Measurements from ENCODE around the gene CCDC9.
"Not testable (repeated sequence)": the region's sequence is repeated elsewhere in the genome, so short reads cannot be mapped to it uniquely, and the experiment has no call there.

CCDC9 gene

DNA sequence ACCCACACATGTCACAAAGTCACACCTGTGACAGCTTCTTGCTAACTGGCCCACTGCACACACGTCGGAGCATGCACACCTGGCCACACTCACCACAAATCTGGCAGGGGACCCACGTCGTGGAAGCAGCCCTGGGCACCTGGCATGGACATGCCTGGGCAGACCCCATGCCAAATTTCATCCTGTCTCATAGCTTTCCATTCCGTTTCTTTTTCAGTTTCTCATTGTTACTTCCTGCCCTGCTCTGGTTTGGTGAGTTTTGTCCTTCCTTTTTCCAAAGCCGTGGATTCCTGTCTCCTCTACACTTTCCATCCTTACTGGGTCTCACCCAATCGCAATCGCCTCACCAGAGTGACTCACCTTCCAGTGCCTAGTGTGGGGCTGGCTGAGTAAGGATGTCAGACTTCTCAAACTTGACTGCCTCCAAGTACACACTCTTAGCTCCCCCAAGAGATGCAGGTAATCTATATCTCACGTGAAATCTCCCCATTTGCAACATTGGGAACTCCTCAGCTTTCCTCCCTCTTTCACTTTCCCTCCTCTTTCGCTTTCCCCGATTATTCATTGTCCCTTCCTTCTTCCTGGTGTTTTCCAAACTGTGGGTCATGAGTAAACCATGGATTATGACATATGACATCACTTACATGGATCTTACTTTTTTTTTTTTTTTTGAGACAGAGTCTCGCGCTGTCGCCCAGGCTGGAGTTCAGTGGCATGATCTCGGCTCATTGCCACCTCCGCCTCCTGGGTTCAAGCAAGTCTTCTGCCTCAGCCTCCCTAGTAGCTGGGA, 23.7 kb upstream of the CCDC9 start:
- DNase-seq: peak; percentile 32

DNA sequence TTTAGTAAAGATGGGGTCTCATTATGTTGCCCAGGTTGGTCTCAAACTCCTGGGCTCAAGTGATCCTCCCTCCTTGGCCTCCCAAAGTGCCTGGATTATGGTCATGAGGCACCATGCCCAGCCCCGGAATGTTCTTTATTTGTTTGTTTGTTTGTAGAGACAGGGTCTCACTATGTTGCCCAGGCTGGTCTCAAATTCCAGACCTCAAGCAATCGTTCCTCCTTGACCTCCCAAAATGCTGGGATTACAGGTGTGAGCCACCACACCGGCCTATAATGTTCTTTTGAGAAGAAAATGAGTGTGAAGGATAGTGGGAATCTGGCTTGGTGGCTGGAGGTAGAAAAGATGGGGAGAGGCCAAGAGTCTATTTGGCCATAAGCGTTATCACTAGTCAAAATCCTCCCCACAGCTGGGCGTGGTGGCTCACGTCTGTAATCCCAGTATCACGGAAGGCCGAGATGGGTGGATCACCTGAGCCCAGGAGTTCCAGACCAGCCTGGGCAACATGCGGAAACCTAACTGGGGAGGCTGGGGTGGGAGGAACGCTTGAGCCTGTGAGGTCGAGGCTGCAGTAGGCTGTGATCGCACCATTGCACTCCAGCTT, 20.2 kb upstream of the CCDC9 start:
- no peak for DNase-seq

DNA sequence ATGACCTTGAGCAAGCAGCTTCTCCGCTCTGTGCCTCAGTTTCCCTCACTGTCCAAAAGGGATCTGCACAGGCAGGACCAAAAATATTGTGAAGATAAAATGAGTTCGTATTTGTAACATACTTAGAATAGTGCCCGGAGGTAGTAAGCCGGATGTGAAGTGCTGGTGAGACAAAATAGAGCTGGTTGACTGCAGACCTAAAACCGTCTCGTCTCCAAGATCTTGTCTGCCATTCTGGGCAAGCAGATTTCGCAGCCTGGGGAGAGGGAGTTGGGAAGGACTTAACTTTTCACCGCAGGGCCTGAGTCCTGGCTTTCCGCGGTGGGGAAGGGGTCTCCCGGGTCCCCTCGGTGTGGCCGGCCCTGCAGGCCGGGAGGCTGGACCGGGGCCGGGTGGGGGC, 17.2 kb upstream of the CCDC9 start:
- DNase-seq: no peak

DNA sequence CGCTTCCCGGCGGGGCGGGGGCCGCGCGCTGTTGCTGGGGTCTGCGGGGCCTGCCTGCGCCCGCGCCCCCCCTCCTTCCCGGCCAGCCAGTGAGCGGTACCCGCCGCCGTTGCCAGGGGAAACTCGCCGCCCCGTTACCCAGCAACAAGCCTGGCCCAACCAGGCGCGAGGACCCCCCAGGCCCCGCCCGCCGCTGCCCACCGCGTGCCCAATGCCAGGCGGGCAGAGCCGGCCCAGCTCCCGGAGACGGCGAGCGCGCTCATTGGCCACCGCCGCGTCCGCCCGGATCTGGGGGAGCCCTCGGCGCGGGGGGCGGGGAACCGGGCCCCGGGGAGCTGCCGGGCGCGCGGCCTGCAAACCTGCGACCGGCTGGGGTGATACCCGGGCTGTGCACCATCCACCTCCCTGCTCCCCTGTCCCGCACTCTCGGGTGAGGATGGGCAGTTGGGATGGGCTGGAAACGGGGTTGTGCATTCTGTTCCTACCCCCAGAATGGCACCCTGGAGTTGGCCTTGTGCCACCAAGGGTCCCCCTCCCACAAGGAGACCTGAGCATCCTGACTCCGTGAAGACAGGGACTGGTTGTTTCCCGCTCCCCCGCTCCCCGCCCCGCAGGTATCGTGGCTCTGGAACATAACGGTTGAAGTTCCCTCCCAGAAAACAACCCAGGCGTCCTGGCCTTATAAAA, 16.6 kb upstream of the CCDC9 start:
- no peak for DNase-seq

DNA sequence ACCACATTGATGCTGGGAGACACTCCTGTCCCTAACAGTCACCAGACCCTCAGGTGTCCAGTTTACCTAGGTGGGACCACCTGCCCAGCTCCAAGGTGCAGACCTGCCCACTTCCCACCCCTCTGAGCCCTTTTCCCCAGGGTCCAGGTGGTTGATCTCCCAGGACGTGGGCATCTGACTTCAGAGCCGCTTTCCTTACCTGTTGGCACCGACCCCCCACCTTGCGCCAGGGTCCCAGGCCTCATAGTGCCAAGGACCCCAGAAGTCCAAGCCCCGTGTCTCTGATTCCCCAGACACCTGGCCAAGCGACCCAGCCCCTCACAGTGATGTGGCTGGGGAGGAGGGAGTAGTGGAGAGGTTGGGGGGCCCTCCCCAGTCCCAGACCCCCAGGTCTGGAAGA, 15.8 kb upstream of the CCDC9 start:
- no peak for DNase-seq

DNA sequence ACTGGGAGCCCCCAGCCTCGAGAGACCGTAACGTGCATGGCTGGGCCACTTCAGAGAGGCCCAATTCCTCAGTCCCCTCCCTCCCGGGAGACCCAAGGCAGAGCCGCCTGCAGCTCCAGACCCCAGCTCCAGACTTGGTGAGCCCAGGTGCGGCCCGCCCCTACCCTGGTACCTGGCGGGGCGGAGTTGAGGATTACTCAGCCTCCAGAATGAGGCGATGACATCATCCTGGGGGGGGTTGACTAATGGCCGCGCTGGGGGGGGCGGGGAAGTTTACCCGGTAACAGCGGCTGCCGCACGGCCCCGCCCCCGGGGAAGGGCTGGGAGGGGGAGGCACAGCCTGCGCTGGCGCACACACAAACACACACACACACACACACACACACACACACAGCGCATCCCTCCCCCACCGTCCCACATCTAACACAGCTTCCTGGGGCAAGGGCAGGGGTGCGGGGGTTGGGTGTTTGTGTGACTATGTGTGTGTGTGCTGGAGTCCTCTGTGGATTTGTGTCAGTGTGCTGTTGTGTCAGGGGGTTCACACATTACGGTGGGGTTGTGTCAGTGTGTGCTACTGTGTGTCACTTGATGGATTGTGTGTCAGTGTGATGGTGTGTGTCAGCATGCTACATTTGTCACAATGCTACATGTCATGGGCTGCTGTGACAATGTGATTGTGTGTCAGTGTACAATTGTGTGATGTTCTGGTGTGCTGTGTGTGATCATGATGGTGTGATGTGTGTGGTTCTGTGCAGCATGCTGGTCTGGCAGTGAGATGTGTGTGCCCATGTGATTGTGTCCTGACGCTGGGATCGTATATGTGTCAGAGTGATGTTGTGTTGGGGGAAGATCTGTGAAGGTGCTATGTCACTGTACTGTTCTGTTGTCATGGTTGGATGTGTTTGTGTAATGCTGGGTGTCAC, 15.1 kb upstream of the CCDC9 start:
- no peak for DNase-seq

DNA sequence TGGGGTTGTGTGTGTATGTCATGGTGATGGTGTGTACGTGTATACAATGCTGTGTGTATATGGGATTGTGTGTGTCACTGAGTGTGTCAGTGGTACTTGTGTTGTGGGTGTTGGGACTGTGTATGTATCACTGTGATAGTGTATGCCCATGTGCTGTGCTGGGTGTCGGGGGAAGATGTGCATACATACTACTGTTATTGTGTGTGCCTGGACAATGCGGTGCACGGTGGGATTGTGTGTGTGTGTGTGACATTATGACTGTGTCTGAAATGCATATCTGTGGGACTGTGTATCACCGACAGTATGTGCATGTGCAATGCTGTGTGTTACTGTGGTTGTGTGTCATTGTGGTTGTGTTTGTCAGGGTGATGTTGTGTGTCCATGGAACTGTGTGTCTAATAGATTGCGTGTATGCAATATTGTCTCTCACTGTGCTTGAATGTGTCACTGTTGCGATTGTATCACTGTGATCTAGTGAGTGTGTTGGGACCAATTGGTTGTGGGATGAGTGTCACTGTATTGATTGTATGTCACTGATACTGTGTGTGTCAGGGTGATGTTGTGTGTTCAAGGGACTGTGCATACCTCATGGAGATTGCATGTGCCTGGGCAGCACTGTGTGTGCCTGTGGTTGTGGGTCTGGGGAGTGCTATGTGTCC, 14.3 kb upstream of the CCDC9 start:
- DNase-seq: no peak

DNA sequence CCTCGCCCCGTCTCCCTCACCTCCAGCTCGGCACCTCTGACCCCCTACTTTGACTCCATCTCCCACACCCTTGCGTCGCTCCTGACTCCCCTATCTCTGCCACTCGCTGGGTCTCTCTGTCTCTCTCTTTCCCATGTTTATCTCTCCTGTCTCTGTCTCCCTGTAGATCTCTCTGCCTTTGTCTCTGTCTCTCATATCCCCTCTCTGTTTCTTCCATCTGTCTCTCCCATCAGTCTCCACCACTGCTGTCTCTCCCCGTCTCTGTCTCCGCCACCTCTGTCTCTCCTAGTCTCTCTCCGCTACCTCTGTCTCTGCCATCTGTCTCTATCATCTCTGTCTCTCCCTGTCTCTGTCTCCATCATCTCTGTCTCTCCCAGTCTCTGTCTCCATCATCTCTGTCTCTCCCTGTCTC, 13.0 kb upstream of the CCDC9 start:
- no peak for DNase-seq

DNA sequence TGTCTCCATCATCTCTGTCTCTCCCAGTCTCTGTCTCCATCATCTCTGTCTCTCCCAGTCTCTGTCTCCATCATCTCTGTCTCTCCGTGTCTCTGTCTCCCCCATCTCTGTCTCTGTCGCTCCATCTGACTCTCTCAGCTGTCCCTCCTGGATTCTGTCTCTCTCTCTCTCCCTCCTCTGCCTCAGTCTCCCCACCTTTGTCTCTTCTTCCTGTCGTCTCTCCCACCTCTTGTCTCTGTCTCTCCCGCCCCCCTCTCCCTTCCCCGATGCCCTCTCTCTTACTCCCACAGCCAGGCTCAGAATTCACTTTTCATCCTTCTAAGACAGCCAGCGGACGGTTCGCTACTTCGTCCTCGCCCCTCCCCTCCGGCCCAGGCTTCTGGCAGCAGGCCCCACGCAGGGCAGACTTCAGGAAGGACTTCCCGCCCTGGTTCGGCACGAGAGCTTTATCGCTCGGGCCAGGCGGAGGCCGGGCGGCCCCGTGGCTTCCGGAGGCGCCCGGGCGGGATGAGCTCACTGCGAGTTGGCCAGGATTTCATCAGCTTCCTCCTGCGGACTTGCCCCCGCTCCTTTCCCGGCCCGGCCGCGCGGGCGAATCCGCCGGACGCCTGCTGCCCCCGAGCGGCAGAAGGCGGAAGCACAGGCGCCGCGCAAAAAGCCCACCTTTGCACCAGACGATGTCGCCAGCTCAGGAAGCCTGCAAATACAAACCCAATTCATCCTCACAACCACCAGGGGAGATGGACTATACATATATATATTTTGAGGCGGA, 12.4 kb upstream of the CCDC9 start:
- DNase-seq: peak; percentile 96

DNA sequence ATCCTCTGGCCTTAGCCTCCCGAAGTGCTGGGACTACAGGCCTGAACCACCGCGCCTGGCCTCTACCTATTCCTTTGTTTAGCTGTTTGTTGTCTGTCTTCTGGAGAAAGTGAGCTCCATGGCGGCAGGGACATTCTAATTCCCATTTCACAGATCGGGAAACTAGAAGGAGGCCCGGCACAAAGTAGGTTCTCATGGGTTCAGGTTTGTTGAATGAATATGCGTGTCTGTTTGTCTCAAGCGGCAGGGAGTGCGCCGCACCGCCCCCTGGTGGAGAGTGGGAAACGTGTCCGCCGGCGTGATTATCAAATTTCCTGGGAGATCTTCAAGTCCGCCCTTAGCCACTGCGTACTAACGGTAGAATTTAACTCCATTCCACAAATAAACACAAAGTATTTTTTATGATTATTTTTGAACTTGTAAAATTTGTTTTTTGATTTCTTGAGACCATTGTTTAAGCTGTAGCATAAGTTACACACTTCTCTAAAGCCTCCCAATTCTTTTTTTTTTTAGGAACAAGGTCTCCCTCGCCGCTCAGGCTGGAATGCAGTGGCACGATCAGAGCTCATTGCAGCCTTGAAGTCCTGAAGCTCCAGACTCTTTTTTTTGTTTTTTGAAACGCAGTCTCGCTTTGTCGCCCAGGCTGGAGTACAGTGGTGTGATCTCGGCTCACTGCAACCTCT, 8.9 kb upstream of the CCDC9 start:
- DNase-seq: peak; percentile 46

DNA sequence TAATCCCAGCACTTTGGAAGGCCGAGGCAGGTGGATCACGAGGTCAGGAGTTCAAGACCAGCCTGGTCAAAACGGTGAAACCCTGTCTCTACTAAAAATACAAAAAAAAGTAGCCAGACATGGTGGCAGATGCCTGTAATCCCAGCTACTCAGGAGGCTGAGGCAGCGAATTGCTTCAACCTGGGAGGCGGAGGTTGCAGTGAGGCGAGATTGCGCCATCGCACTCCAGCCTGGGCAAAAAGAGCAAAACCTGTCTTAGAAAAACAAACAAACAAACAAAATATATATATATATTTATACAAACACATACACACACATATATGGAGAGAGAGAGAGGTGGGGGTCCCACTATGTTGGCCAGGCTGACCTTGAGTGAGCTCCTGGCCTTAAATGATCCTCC, 3.3 kb upstream of the CCDC9 start:
- not testable (repeated sequence) for DNase-seq

DNA sequence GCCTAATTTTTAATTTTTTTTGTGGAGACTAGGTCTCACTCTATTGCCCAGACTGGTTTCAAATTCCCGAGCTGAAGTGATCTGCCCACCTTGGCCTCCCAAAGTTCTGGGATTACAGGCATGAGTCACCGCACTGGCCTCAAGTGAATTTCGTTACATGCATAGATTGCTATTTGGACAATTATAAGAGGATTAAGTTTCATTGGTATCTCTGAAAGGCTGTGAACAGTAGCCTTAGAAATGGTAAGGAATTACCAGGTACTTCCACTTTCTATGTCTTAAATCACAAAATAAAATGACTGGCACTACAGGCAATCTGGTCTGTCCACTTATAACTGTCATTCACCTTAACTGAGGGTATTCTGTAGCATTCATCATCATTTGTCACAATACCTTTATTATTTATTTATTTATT, 2.9 kb upstream of the CCDC9 start:
- no peak for DNase-seq

DNA sequence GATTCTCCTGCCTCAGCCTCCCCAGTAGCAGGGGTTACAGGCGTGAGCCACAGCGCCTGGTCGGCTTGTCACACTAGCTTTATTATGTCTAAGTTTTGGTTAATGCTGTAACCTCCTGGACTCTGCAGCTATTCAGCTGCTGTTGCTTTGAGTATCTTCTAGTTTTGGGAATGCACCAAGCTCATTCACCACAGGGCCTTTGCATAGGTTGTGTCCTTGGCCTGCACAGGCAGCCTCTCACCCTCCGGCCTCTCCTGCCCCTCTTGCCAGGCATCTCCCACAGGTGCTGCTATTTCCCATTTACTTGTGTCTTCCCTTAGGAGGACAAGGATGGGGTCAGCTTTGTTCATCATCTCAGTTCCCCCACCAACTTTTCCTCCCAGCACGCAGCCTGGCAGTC, 2.4 kb upstream of the CCDC9 start:
- no peak for DNase-seq

DNA sequence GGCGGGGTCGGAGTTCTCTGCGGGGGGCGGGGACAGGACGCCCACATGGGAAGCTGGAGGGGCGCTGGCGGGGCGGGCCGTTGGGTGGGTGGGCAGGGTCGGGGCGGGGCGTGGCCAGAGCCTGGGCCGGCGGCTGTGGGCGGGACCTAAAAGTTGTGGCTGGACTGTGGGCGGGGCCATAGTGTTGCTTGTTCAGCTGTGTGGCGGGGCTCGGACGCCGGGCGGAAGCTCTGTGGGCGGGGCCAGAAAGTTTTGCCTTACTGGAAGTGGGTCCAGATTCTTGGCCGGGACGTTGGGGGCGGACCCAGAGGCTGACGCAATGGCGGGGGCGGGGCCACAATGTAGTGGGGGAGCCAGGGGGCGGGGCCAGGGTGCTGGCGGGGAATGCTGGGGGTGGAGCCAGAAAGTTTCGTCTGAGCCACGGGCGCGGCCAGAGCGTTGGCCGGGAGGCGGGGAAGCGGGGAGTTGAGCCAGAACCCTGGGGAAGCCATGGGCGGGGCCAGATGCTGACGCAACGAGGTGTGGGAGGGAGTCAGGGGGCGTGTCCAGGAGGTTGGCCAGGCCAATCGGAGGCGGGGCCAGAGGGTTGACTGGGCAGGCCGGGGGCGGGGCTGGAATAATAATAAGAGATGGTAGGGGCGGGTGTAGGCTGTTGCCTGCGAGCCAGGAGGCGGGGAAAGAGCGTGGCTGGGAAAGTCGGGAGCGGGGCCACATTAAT, 527 bp downstream of the CCDC9 start:
- peak; percentile 100 for DNase-seq

DNA sequence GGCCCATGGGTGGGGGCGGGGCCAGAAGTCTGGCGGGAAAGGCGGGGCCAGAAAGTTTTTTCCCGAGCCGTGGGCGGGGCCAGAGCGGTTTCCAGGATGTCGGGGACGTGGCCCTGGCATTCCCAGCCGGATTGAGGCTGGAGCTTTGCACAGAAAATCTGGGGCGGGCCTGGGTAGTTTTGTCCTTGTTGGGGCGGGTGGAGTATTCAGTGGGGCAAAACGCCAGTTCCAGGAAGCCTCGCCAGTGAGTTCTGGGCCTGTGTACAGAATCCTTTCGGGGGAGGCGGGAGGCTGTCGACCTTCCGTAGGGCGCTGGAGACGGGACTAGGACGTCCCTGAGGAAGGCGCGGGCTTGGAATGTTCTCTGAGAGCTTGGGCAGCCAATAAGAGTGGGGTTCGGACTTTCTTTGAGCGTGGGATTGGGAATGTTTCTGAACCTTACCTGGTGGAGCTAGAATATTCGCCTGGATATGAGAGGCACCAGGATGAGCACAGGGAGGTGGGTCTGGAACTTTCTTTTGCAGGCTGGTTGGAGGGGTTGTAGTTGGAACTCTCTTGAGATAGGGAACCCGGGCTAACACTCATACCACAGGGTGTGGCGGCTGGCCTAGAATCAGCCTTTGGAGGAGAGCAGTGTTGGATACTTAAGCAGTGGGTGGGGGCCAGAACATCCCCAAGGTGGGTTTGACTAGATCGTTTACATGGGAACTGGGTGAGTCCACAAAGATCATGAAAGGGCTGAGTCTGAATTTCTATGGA, 1.3 kb downstream of the CCDC9 start:
- no peak for DNase-seq

DNA sequence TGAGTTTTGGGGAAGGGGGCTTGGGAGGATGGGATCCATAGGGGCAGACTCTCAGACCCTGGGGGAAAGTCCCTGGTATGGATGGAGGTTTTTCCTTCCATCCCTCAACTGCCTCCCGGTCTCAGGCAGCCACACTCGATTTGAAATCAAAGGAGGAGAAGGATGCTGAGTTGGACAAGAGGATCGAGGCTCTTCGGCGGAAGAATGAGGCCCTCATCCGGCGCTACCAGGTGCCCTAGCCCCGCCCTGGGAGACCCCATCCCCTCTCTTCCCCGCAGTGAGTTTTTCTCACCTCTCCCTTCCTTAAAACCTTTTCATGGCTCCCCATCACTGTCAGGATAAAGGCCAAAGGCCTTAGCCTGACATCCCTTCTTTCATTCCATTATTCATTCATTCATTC, 2.1 kb downstream of the CCDC9 start:
- DNase-seq: no peak

DNA sequence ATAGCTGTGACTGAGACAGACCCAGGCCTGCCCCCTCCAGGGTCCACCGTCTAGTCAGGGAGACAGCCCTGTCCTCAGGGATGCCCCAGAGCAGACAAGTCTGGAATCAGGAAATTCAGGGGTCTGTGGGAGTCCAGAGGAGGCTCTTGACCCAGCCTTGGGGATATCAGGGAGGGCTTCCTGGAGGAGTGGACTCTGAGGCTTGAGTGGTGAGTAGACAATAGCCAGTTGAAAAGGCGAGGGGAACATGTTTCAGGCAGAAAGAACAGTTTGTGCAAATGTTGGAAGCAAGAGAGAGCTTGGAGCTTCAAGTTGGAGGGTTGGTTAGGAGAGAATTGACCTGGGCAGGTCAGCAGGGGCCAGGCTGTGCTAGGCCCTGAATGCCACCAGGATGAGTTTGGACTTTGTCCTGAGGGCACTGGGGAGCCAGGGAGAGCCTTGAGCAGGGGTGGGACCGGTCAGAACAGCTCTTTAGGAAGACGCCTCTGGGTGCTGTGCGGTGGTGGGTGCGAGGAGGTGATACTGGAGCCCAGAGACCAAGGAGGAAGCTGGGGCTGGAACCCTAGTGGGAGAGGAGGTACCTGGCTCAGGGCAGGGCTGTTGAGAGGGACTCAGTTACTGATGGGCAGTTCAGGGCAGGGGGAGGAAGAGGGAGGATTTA, 2.7 kb downstream of the CCDC9 start:
- DNase-seq: no peak

DNA sequence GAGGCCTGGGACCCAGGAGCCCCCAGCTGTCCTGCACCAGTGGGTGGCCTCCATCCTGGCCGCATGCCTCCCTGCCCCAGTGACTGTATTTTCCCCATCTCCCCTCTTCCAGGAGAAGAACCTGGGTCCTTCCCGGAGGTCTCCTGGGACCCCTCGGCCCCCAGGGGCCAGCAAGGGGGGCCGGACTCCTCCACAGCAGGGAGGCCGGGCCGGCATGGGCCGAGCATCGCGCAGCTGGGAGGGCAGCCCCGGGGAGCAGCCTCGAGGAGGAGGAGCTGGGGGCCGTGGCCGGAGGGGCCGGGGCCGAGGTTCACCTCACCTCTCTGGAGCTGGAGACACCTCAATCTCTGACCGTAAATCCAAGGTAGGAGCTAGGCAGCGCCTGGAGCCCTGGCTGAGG, 4.2 kb downstream of the CCDC9 start:
- DNase-seq: no peak
